Stimulated activated CD4-positive, alpha-beta T cell treated with anti-CD3 and anti-CD28 coated beads, Interleukin-2, amount 100 ng/mL, for 48 hours (primary cell): ENCODE data around the gene WWTR1.

ENCODE experiments used
- DNase-seq, 2 donors: peaks; one replicate each; pipeline ENCODE4 v3.0.0-alpha.2; 2020

Gene WWTR1

DNA sequence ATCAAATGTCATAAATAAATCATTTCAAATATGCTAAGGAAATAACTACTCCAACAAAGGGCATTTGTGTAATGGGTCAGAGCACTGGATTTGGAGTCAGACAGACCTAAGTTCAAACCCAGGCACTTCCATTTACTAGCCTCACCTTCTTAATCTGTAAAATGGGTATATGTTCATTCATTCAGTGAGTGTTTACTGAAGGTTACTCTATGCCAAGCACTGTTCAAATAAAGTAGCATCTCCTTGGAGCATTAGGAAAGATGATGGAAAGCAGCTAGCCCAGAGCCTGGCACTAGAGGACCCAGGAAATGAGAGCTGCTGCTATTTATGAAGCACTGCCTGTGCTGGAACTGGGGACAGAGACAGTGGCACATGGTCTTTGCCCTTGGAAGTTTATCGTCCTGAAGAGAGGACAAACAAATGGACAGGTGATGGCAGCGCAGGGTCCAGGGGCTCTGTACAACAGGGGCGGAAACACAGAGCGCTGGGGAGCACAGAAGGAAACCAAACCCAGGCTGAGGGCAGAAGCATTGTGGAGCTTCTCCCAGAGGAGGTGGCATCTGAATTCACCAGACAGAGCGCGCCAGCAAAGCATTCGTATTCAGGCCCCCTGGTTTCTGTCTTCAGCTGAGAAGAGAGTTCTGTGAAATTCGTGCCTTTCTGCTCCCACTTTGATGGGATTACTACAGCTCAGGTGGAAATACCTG, 164.4 kb downstream of the WWTR1 start:
- no peak for DNase-seq

DNA sequence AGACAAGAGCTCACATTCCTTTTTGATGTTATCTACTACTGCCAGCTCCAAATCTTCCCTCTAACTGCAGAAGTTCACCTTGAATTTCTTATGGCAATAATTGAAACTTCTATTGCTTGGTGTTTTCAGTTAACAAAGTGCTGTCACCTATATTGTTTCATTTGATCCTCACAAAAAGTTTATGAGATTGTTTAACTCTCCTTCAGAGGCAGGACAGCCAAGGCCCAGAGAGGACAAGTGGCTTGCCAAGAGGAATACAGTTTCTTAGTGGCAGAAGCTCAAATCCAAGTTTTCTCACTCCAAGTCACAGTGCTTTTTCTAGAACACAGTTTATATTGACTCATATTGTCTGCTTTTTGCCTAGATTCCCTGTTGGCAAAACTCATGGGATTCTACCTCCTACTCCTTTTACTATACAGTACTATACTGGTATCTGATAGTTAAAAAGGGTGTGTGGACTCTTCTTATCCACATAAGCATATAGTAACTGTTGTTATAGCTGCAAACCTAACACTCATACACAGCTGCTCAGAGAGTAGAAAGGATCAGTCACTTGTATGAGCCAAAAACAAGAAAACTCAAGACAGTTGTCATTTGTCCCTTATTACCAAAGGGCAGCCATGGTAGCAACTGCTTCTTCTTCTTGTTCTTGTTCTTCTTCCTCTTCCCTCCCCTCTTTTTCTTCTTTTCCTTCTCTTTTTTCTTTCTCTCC, 167.4 kb downstream of the WWTR1 start:
- no peak for DNase-seq

DNA sequence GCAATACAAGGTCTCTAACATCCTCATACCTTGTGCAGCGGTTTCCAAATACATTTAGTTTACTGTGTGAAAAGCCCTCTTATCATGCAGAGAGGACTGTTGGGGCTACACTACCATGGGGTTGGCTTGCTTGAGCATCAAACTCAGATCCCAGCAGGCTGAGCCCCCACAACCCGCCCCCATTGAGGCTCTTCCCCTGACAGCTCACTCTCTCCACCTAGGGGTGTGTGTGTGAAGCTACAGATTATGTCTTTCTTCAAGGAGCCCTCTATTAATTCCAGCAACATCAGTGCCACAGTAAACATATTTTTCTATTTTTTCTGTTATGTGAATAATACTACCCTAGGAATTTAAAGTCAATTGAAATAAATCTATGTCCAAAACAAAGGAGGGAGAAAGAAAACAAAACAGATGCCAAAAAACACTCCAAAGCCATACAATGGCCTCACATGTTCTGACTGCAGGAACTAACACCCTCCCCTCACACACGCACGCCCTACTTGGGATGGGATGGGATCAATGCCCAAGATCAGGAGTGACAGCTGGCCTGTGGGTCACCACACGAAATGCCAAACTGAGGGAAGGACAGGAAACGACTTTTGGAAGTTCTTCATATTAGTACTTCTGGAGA, 168.7 kb downstream of the WWTR1 start:
- DNase-seq, result no peak

- DNase-seq, result peak; percentile 37 to 41
Observed at GRCh38 chr3:149487598-149488197, 170.1 kb downstream of the WWTR1 start.

DNA sequence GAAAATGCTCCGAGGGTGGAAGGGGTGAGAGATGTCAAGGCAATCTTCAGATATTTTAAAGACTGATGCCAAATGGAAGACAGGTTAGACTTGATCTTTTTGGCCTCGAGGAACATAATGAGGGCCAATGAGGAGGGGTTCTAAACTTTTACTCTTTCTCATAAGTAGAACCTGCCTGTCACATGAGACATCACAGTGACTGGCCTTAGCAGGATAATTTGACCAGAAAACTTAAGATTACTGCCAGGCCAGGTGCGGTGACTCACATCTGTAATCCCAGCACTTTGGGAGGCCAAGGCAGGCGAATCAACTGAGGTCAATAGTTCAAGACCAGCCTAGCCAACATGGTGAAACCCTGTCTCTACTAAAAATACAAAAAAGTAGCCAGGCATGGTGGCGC, 171.1 kb downstream of the WWTR1 start:
- no peak for DNase-seq

GRCh38 chr3:149481491-149481890, 176.3 kb downstream of the WWTR1 start:
- DNase-seq, result no peak

- no peak for DNase-seq
Observed at GRCh38 chr3:149481056-149481455, 176.8 kb downstream of the WWTR1 start.

GRCh38 chr3:149480326-149481017, 177.4 kb downstream of the WWTR1 start:
- peak; percentile 31 for DNase-seq

DNA sequence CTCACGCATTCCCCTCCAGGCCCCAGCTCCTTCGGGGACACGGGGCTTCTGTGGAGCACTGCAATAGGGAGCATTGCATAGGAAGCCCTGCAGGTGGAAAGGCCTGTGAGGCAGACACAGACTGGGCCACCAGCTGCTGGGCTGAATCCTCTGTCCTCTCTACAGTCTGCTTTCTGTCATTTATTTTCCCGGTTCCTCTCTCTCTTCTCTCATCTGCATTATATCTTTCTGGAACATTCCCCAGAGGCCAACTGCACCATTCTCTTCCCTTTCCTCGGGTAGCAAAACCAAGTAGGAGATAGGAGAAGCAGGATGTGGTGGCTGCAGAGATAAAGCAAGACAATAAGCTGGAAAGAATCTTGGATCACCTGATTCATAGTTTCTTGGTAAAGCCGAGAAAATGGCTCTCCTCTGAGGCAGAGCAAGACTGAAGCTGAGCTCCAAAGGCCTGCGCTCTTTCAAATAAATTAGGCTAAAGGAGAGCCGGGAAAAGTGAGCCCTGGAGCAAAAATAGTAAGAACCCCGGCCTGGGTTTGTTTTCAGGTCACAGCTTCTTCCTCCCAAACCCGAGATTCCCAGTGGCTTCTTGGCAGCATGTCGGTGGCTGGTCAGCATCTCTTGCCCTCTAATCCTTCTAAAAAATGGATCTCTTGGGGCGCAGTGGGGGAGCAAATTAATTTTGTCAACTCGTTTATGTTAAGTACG, 178.1 kb downstream of the WWTR1 start:
- no peak for DNase-seq

GRCh38 chr3:149476225-149476624, 181.6 kb downstream of the WWTR1 start:
- no peak for DNase-seq

GRCh38 chr3:149475451-149476060, 182.3 kb downstream of the WWTR1 start:
- no peak for DNase-seq

- no peak for DNase-seq
Observed at GRCh38 chr3:149474250-149474817, 183.5 kb downstream of the WWTR1 start, which contains the start of gene TM4SF4. Gene TM4SF4, plus strand, starts transcription at chr3:149474697. Its CDS starts 181 bp downstream, at chr3:149474878.

DNA sequence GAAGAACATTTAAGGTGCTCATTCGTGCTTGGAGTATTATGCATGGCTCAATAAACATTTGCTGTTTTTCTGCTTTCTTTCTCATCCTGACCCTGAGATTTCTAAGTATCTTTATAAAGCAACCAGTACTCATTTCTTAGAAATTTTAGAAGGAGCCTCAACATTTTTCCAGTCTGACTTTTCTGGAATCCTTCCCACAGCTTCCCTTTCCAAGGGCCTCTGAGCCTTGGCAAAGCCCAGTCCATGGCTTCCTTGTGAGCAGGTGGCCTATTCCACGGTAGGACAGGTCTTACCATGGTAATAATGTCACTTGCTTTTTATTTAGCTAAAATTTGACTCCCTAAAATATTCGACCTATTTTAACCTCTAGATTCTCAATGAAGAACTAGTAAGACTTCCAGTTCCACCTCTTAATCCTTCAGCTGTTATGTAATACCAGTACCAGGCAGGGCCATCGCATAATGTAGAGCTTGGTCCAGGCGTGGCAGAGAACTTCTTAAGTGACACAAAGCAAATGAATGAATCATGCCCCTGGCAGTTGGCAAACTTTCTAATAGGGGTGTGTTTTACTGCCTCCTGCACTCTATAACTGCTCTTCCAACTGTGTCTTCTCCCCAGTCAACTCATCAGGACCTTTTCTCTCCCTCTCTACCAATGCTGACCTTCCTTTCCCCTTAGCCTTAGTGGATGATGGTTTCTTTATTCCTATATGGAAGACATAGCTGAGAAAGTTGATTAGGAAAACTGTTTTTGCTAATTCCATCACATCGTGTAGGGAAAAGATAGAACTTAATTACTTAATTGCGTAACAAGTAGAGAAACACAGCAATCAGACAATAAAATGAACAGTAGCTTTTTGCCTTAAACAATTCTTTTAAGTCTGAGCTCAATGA, 184.2 kb downstream of the WWTR1 start:
- no peak for DNase-seq

- DNase-seq, result no peak
Observed at GRCh38 chr3:149472030-149472797, 185.6 kb downstream of the WWTR1 start.

DNA sequence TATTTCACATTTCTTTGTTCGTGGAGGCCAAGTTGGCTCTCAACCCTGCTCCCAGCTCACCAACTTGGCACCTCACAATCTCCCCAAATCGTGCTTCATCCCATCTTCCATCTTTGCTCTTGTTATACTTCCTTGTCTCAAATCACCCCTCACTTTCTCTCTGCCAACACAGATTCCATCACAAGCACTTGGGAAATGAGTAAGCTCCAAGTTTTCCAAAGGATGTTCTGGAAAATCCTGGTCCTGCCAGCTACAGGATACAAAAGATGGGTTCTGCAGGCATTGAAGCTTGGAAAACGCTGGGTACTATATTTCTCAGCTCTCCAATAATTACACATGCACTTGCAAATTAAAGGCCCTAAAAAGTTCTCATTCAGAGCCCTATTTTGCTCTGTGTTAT, 187.4 kb downstream of the WWTR1 start:
- no peak for DNase-seq

- no peak for DNase-seq
Observed at GRCh38 chr3:149468504-149469212, 189.2 kb downstream of the WWTR1 start.
